PC-3 (cell line): ENCODE data around the gene NEUROD6.

ENCODE experiments used
- CTCF ChIP-seq: fragments of 300-600 bp; sonication (generic); conservative IDR thresholded peaks from 2 replicates; pipeline ENCODE4 v1.5.1; 2017; ENCODE audit warnings: antibody characterized with exemption, low read depth, mild to moderate bottlenecking, low read length
- EZH2 ChIP-seq: fragments of 300-600 bp; sonication (generic); IDR thresholded peaks from one replicate; pipeline ENCODE4 v1.6.1; 2017; ENCODE audit warnings: antibody characterized with exemption, mild to moderate bottlenecking, low read length; ENCODE audit not compliant: unreplicated experiment
- EZH2phosphoT487 ChIP-seq: fragments of 300-600 bp; sonication (generic); IDR thresholded peaks from 2 replicates; pipeline ENCODE4 v1.6.1; 2018; ENCODE audit warnings: mild to moderate bottlenecking, antibody characterized with exemption, low read length, borderline replicate concordance

GRCh38 chr7:31363051-31363450 lies 22.5 kb upstream of the NEUROD6 start:
- no peak for TF ChIP-seq EZH2
- no peak for TF ChIP-seq CTCF
- no peak for TF ChIP-seq EZH2phosphoT487
